H1 (cell line): ENCODE measurements around the gene SNX33. TPM values are rescaled to one million over a fixed set of nuclear protein-coding genes. Genes with fewer than 3 reads are reported as not detected.

ENCODE experiments used
- CTCF ChIA-PET: fragments of 300-600 bp; sonication (Branson Sonifier 250); formaldehyde crosslinking; loops from one replicate; lab custom pipeline; 2021; ENCODE audit not compliant: partially characterized antibody; lab: Charles Lee
- POLR2A ChIA-PET: fragments of 300-600 bp; sonication (Branson Sonifier 250); formaldehyde crosslinking; loops from one replicate; lab custom pipeline; 2021; ENCODE audit warnings: inconsistent platforms; ENCODE audit not compliant: partially characterized antibody; lab: Charles Lee
- DNase-seq, 2 experiments: peaks; one replicate each; pipeline versions ENCODE4 v3.0.0 to v3.0.0-alpha.2; 2010 to 2022; ENCODE audit warnings: low spot score in 2 of 2, low read depth in 1 of 2, mixed read lengths in 1 of 2
- FAIRE-seq: peaks from 2 replicates; lab custom pipeline; 2011; peaks lifted over from hg19 to GRCh38; lab: Jason Lieb, UNC
- H2AFZ ChIP-seq: 2 replicates; pipeline ENCODE4 v1.8.1; 2012; ENCODE audit warnings: low read length, inconsistent platforms
- H2AK5ac ChIP-seq: 2 replicates; pipeline ENCODE4 v1.6.1; 2013; ENCODE audit warnings: low read depth, low read length
- H2BK120ac ChIP-seq: replicated peaks from 2 replicates; pipeline ENCODE3; 2013; ENCODE audit warnings: low read depth, low read length, inconsistent platforms
- H2BK12ac ChIP-seq: 2 replicates; pipeline ENCODE4 v1.6.1; 2013; ENCODE audit warnings: low read depth, low read length
- H2BK15ac ChIP-seq: 2 replicates; pipeline ENCODE4 v1.6.1; 2013; ENCODE audit warnings: low read length
- H2BK20ac ChIP-seq: 2 replicates; pipeline ENCODE4 v1.6.1; 2013; ENCODE audit warnings: low read length
- H2BK5ac ChIP-seq: 2 replicates; pipeline ENCODE4 v1.6.1; 2013; ENCODE audit warnings: low read depth, low read length
- H3K14ac ChIP-seq: 2 replicates; pipeline ENCODE4 v1.6.1; 2013; ENCODE audit warnings: inconsistent platforms; ENCODE audit not compliant: insufficient read length
- H3K18ac ChIP-seq: 2 replicates; pipeline ENCODE4 v1.6.1; 2013; ENCODE audit warnings: low read length; ENCODE audit errors: extremely low read depth
- H3K23ac ChIP-seq: 2 replicates; pipeline ENCODE4 v1.6.1; 2013; ENCODE audit warnings: inconsistent platforms; ENCODE audit not compliant: insufficient read length
- H3K23me2 ChIP-seq: 2 replicates; pipeline ENCODE4 v1.6.1; 2013; ENCODE audit warnings: low read depth, low read length
- H3K27ac ChIP-seq: 2 replicates; pipeline ENCODE4 v1.6.1; 2011; ENCODE audit warnings: low read depth, low read length, inconsistent platforms
- H3K27me3 ChIP-seq, 4 experiments: replicated peaks in 1 of 4; 1 replicate in 1 of 4; 2 replicates in 3 of 4; pipeline versions ENCODE4 v1.6.1 to v1.8.1; 2011 to 2013; ENCODE audit warnings: low read length in 3 of 4, mild to moderate bottlenecking in 3 of 4, inconsistent platforms in 2 of 4, mixed read lengths in 2 of 4, moderate library complexity in 1 of 4; ENCODE audit not compliant: control insufficient read depth in 3 of 4, insufficient read depth in 3 of 4; ENCODE audit errors: extremely low read depth in 1 of 4
- H3K36me3 ChIP-seq, 4 experiments: 2 replicates each; pipeline versions ENCODE4 v1.6.1 to v1.8.1; 2011 to 2013; ENCODE audit warnings: mild to moderate bottlenecking in 4 of 4, low read length in 3 of 4, moderate library complexity in 2 of 4, control low read depth in 1 of 4, inconsistent platforms in 1 of 4; ENCODE audit not compliant: insufficient read depth in 4 of 4, control insufficient read depth in 2 of 4
- H3K4ac ChIP-seq: replicated peaks from 2 replicates; pipeline ENCODE3; 2013; ENCODE audit warnings: low read length, low read depth, mixed read lengths, inconsistent platforms; ENCODE audit not compliant: insufficient read length
- H3K4me1 ChIP-seq, 4 experiments: replicated peaks in 1 of 4; 1 replicate in 1 of 4; 2 replicates in 3 of 4; pipeline versions ENCODE4 v1.6.1 to v1.8.1; 2011 to 2013; ENCODE audit warnings: low read length in 3 of 4, inconsistent platforms in 2 of 4, mixed read lengths in 1 of 4; ENCODE audit not compliant: insufficient read depth in 4 of 4, control insufficient read depth in 3 of 4
- H3K4me2 ChIP-seq, 2 experiments: 2 replicates each; pipeline versions ENCODE4 v1.6.1 to v1.8.1; 2011 to 2013; ENCODE audit warnings: low read depth in 2 of 2, low read length in 2 of 2, control low read depth in 1 of 2, inconsistent platforms in 1 of 2, mild to moderate bottlenecking in 1 of 2; ENCODE audit not compliant: insufficient read depth in 1 of 2
- H3K4me3 ChIP-seq, 4 experiments: fragments of 200-600, 300-600 bp in 1 of 4; sonication (generic), shearing (Covaris generic), sonication (Bioruptor Twin) in 1 of 4; 2 replicates each; pipeline versions ENCODE4 v1.5.1 to v1.8.1; 2011 to 2016; ENCODE audit warnings: low read length in 4 of 4, low read depth in 3 of 4, control low read depth in 2 of 4, inconsistent platforms in 2 of 4, mild to moderate bottlenecking in 2 of 4, mixed read lengths in 1 of 4, moderate library complexity in 1 of 4; ENCODE audit not compliant: insufficient read depth in 2 of 4; ENCODE audit errors: extremely low read depth in 1 of 4
- H3K56ac ChIP-seq: replicated peaks from 2 replicates; pipeline ENCODE3; 2013; ENCODE audit warnings: low read depth, mild to moderate bottlenecking, mixed read lengths, low read length, inconsistent platforms; ENCODE audit not compliant: insufficient read length
- H3K79me1 ChIP-seq: 2 replicates; pipeline ENCODE4 v1.6.1; 2013; ENCODE audit warnings: low read depth, low read length, control low read depth
- H3K79me2 ChIP-seq, 2 experiments: 2 replicates each; pipeline versions ENCODE4 v1.6.1 to v1.8.1; 2012 to 2013; ENCODE audit warnings: low read length in 2 of 2, mild to moderate bottlenecking in 2 of 2, inconsistent platforms in 1 of 2; ENCODE audit not compliant: insufficient read depth in 2 of 2, control insufficient read depth in 1 of 2
- H3K9ac ChIP-seq, 4 experiments: replicated peaks in 1 of 4; 1 replicate in 1 of 4; 2 replicates in 3 of 4; pipeline versions ENCODE4 v1.6.1 to v1.8.1; 2011 to 2013; ENCODE audit warnings: low read depth in 3 of 4, low read length in 3 of 4, control low read depth in 2 of 4, mild to moderate bottlenecking in 2 of 4, moderate library complexity in 2 of 4, inconsistent platforms in 1 of 4; ENCODE audit errors: extremely low read depth in 1 of 4
- H3K9me3 ChIP-seq, 2 experiments: 2 replicates each; pipeline versions ENCODE4 v1.6.1 to v1.8.1; 2012 to 2013; ENCODE audit warnings: mild to moderate bottlenecking in 2 of 2, moderate library complexity in 2 of 2, control low read depth in 1 of 2, inconsistent platforms in 1 of 2, low read depth in 1 of 2, low read length in 1 of 2, mixed read lengths in 1 of 2; ENCODE audit not compliant: insufficient read depth in 2 of 2
- H4K20me1 ChIP-seq, 2 experiments: replicated peaks in 1 of 2; 2 replicates each; pipeline versions ENCODE3 to v1.8.1; 2011 to 2013; ENCODE audit warnings: inconsistent platforms in 2 of 2, low read length in 2 of 2, mild to moderate bottlenecking in 1 of 2; ENCODE audit not compliant: insufficient read depth in 2 of 2, control insufficient read depth in 1 of 2
- H4K5ac ChIP-seq: 2 replicates; pipeline ENCODE4 v1.6.1; 2013; ENCODE audit warnings: low read length, low read depth, mixed read lengths, inconsistent platforms; ENCODE audit not compliant: insufficient read length
- H4K8ac ChIP-seq: 2 replicates; pipeline ENCODE4 v1.8.0; 2013; ENCODE audit warnings: mild to moderate bottlenecking, moderate library complexity, low read length, inconsistent platforms; ENCODE audit not compliant: insufficient read depth; ENCODE audit errors: extremely low read depth
- H4K91ac ChIP-seq: replicated peaks from 2 replicates; pipeline ENCODE3; 2013; ENCODE audit warnings: low read length, mixed read lengths, inconsistent platforms; ENCODE audit not compliant: insufficient read length
- CHD2 ChIP-seq: IDR thresholded peaks from 2 replicates; pipeline ENCODE4 v1.6.1; 2012; ENCODE audit warnings: low read length, improper control_type of control experiment
- GABPA ChIP-seq: IDR thresholded peaks from 2 replicates; pipeline ENCODE4 v1.6.1; 2011; ENCODE audit warnings: mild to moderate bottlenecking, low read length, moderate library complexity, borderline replicate concordance; ENCODE audit not compliant: insufficient read depth
- WGBS, 2 experiments: shearing (Covaris generic) in 1 of 2; methylation state at CpG; one replicate each; pipeline versions ENCODE4 v1.1.6 to v1.1.7; 2013 to 2015; ENCODE audit warnings: low lambda C conversion rate in 2 of 2, mixed read lengths in 2 of 2, inconsistent platforms in 1 of 2, low coverage in 1 of 2, missing lambda C conversion rate in 1 of 2; ENCODE audit not compliant: insufficient replicate concordance in 2 of 2, insufficient coverage in 1 of 2, insufficient read length in 1 of 2; ENCODE audit errors: extremely low coverage in 1 of 2, missing lambda C conversion rate in 1 of 2; 5-methylcytosine and 5-hydroxymethylcytosine counted together
- polyA plus RNA-seq, 7 experiments: library from polyadenylated mRNA; depleted of rRNA in 3 of 7; stranded (reverse) in 5 of 7; unstranded in 2 of 7; fragments of >200 nt in 5 of 7; fragments of 200-250 nt in 2 of 7; gene quantifications; 1 replicate in 5 of 7; 2 replicates in 1 of 7; 4 replicates in 1 of 7; pipeline versions ENCODE4 v1.2.1 to v1.2.3, GENCODE V29; 2011 to 2013; ENCODE audit warnings: missing spikeins in 2 of 7, mixed read lengths in 2 of 7
- total RNA-seq: library from RNA; stranded (reverse); fragmentation: NEBNext Ultra II Directional; extraction: Animal tissue kit (Norgen Biotek cat#: 25700); gene quantifications from 2 replicates; pipeline ENCODE4 v1.2.1, GENCODE V29; 2021

Gene SNX33
- total and polyA plus RNA-seq, 2 of the 8 experiments (the other 6 are each of a cell fraction or from before 2014, with no cell fraction given), result 14.3 to 22.9 TPM

- FAIRE-seq (no peak), DNase-seq (no peak)
- H3K23ac ChIP-seq, result no peak overlapping the region
- peaks cover 0 to 8% (median 6%) of the 10 kb centered on the region in 4 experiments for H3K4me1 ChIP-seq
- 97% methylated on average over 4 of the region's 5 CpGs; no CpG with 5 or more reads in 1 of the 2 experiments for WGBS, 2 experiments
- H3K18ac ChIP-seq, result no peak overlapping the region
- no peak overlapping the region for H2BK20ac ChIP-seq
- peaks cover 10 to 19% of the 10 kb centered on the region in 2 experiments for H4K20me1 ChIP-seq
- H3K4ac ChIP-seq, result no peak overlapping the region
- no peak overlapping the region for H2BK5ac ChIP-seq
- H3K9ac ChIP-seq, result no peak overlapping the region
- peaks cover 10 to 31% of the 10 kb centered on the region in 2 experiments for H3K79me2 ChIP-seq
- ChIA-PET POLR2A (interaction anchor here (1.0 to 8.2 kb wide), 3 partner anchors 16 to 185 kb away, joined by 3 to 73 read pairs (median 4); partner anchors contain the start of gene SNUPN), CTCF (interaction anchor here (0.6 to 5.4 kb wide), 9 partner anchors 16 to 289 kb away, joined by 3 to 24 read pairs (median 4); partner anchors contain the start of gene SNUPN)
- no peak overlapping the region for H4K5ac ChIP-seq
- no peak overlapping the region for H3K14ac ChIP-seq
- H2BK12ac ChIP-seq, result no peak overlapping the region
- H4K91ac ChIP-seq, result no peak overlapping the region
- H3K36me3 ChIP-seq, result 0 out of 8 replicates have a peak, but pooled peaks cover 0 to 4% (median 0%) of the 10 kb centered on the region in 4 experiments
- no peak overlapping the region for H3K27ac ChIP-seq
- peaks cover 13% of the 10 kb centered on the region for H3K79me1 ChIP-seq
- TF ChIP-seq CHD2 (no peak), GABPA (no peak)
- H4K8ac ChIP-seq, result no peak overlapping the region
- H2AFZ ChIP-seq, result no peak overlapping the region
- H2BK120ac ChIP-seq, result no peak overlapping the region
- H3K56ac ChIP-seq, result no peak overlapping the region
- no peak overlapping the region for H2BK15ac ChIP-seq
- H3K9me3 ChIP-seq, result no peaks in the 10 kb centered on the region
- H3K4me2 ChIP-seq, result no peak overlapping the region; a peak in 1 of 4 replicates
- peaks cover 9% of the 10 kb centered on the region for H3K23me2 ChIP-seq
- no peak overlapping the region for H3K4me3 ChIP-seq
- peaks cover 0 to 9% (median 8%) of the 10 kb centered on the region in 4 experiments; a peak in 6 of 7 replicates for H3K27me3 ChIP-seq
- no peak overlapping the region for H2AK5ac ChIP-seq
These were observed 6.1 kb upstream of the SNX33 start for GRCh38 chr15:75641603-75642002.
